ENCODE measurements around the gene TCP11X1. TPM values are rescaled to one million over a fixed set of nuclear protein-coding genes. Genes with fewer than 3 reads are reported as not detected.
"Not testable (repeated sequence)": the region's sequence is repeated elsewhere in the genome, so short reads cannot be mapped to it uniquely, and the experiment has no call there.

Gene TCP11X1
- total RNA-seq: not detected

- H3K36me3 ChIP-seq (ENCODE audit: control insufficient read depth in 3 of 3, insufficient read depth in 3 of 3, low read length in 3 of 3); H3K27me3 ChIP-seq (ENCODE audit: control insufficient read depth in 3 of 3, insufficient read depth in 3 of 3, low read length in 3 of 3); H3K4me1 ChIP-seq (ENCODE audit: control insufficient read depth in 3 of 3, insufficient read depth in 3 of 3, low read length in 3 of 3); H3K4me3 ChIP-seq (ENCODE audit: low read length in 3 of 3); H3K9me3 ChIP-seq (ENCODE audit: control insufficient read depth in 3 of 3, low read length in 3 of 3); H3K9ac ChIP-seq (ENCODE audit: low read depth in 1 of 3, low read length in 3 of 3); H3K27ac ChIP-seq (ENCODE audit: low read depth, low read length): not testable (repeated sequence)
These were observed at the start of gene TCP11X1 for GRCh38 chrX:102214986-102215385. TCP11X1 (plus strand) TSS chrX:102215301.

- Histone ChIP-seq H3K4me3 (ENCODE audit: low read length in 3 of 3) (no peak overlapping the region), H3K27me3 (ENCODE audit: control insufficient read depth in 3 of 3, insufficient read depth in 3 of 3, low read length in 3 of 3) (no peaks in the 10 kb centered on the region), H3K27ac (ENCODE audit: low read depth, low read length) (no peak overlapping the region), H3K36me3 (ENCODE audit: control insufficient read depth in 3 of 3, insufficient read depth in 3 of 3, low read length in 3 of 3) (no peaks in the 10 kb centered on the region), H3K9me3 (ENCODE audit: control insufficient read depth in 3 of 3, low read length in 3 of 3) (no peaks in the 10 kb centered on the region), H3K4me1 (ENCODE audit: control insufficient read depth in 3 of 3, insufficient read depth in 3 of 3, low read length in 3 of 3) (no peaks in the 10 kb centered on the region), H3K9ac (ENCODE audit: low read depth in 1 of 3, low read length in 3 of 3) (no peak overlapping the region)
These were observed 29.0 kb upstream of the TCP11X1 start for GRCh38 chrX:102185967-102186720.

- not testable (repeated sequence) for H3K4me1 ChIP-seq (ENCODE audit: control insufficient read depth in 3 of 3, insufficient read depth in 3 of 3, low read length in 3 of 3); H3K4me3 ChIP-seq (ENCODE audit: low read length in 3 of 3); H3K36me3 ChIP-seq (ENCODE audit: control insufficient read depth in 3 of 3, insufficient read depth in 3 of 3, low read length in 3 of 3); H3K27me3 ChIP-seq (ENCODE audit: control insufficient read depth in 3 of 3, insufficient read depth in 3 of 3, low read length in 3 of 3); H3K9me3 ChIP-seq (ENCODE audit: control insufficient read depth in 3 of 3, low read length in 3 of 3); H3K9ac ChIP-seq (ENCODE audit: low read depth in 1 of 3, low read length in 3 of 3); H3K27ac ChIP-seq (ENCODE audit: low read depth, low read length)
These were observed 7.2 kb upstream of the TCP11X1 start for GRCh38 chrX:102207940-102208339.

GRCh38 chrX:102216497-102216896 is 1.4 kb downstream of the TCP11X1 start:
- not testable (repeated sequence) for H3K4me1 ChIP-seq (ENCODE audit: control insufficient read depth in 3 of 3, insufficient read depth in 3 of 3, low read length in 3 of 3); H3K27ac ChIP-seq (ENCODE audit: low read depth, low read length); H3K9ac ChIP-seq (ENCODE audit: low read depth in 1 of 3, low read length in 3 of 3); H3K9me3 ChIP-seq (ENCODE audit: control insufficient read depth in 3 of 3, low read length in 3 of 3); H3K36me3 ChIP-seq (ENCODE audit: control insufficient read depth in 3 of 3, insufficient read depth in 3 of 3, low read length in 3 of 3); H3K4me3 ChIP-seq (ENCODE audit: low read length in 3 of 3); H3K27me3 ChIP-seq (ENCODE audit: control insufficient read depth in 3 of 3, insufficient read depth in 3 of 3, low read length in 3 of 3)

- H3K4me1 ChIP-seq (ENCODE audit: control insufficient read depth in 3 of 3, insufficient read depth in 3 of 3, low read length in 3 of 3); H3K27me3 ChIP-seq (ENCODE audit: control insufficient read depth in 3 of 3, insufficient read depth in 3 of 3, low read length in 3 of 3); H3K9me3 ChIP-seq (ENCODE audit: control insufficient read depth in 3 of 3, low read length in 3 of 3); H3K36me3 ChIP-seq (ENCODE audit: control insufficient read depth in 3 of 3, insufficient read depth in 3 of 3, low read length in 3 of 3); H3K4me3 ChIP-seq (ENCODE audit: low read length in 3 of 3); H3K27ac ChIP-seq (ENCODE audit: low read depth, low read length); H3K9ac ChIP-seq (ENCODE audit: low read depth in 1 of 3, low read length in 3 of 3): not testable (repeated sequence)
These were observed 20.6 kb downstream of the TCP11X1 start for GRCh38 chrX:102235678-102236077.

- H3K27me3 ChIP-seq (ENCODE audit: control insufficient read depth in 3 of 3, insufficient read depth in 3 of 3, low read length in 3 of 3); H3K27ac ChIP-seq (ENCODE audit: low read depth, low read length); H3K36me3 ChIP-seq (ENCODE audit: control insufficient read depth in 3 of 3, insufficient read depth in 3 of 3, low read length in 3 of 3); H3K9me3 ChIP-seq (ENCODE audit: control insufficient read depth in 3 of 3, low read length in 3 of 3); H3K9ac ChIP-seq (ENCODE audit: low read depth in 1 of 3, low read length in 3 of 3); H3K4me3 ChIP-seq (ENCODE audit: low read length in 3 of 3); H3K4me1 ChIP-seq (ENCODE audit: control insufficient read depth in 3 of 3, insufficient read depth in 3 of 3, low read length in 3 of 3): not testable (repeated sequence)
These were observed 25.2 kb downstream of the TCP11X1 start for GRCh38 chrX:102240265-102240664.

- not testable (repeated sequence) for H3K27ac ChIP-seq (ENCODE audit: low read depth, low read length); H3K36me3 ChIP-seq (ENCODE audit: control insufficient read depth in 3 of 3, insufficient read depth in 3 of 3, low read length in 3 of 3); H3K9ac ChIP-seq (ENCODE audit: low read depth in 1 of 3, low read length in 3 of 3); H3K4me3 ChIP-seq (ENCODE audit: low read length in 3 of 3); H3K4me1 ChIP-seq (ENCODE audit: control insufficient read depth in 3 of 3, insufficient read depth in 3 of 3, low read length in 3 of 3); H3K9me3 ChIP-seq (ENCODE audit: control insufficient read depth in 3 of 3, low read length in 3 of 3); H3K27me3 ChIP-seq (ENCODE audit: control insufficient read depth in 3 of 3, insufficient read depth in 3 of 3, low read length in 3 of 3)
These were observed 31.8 kb downstream of the TCP11X1 start, which contains the start of gene NXF2 for GRCh38 chrX:102246893-102247292. NXF2 (plus strand) TSS chrX:102247167; CDS start chrX:102307079, 59,912 bp downstream.

GRCh38 chrX:102272231-102272630 is 57.1 kb downstream of the TCP11X1 start:
- H3K9ac ChIP-seq (ENCODE audit: low read depth in 1 of 3, low read length in 3 of 3); H3K36me3 ChIP-seq (ENCODE audit: control insufficient read depth in 3 of 3, insufficient read depth in 3 of 3, low read length in 3 of 3); H3K9me3 ChIP-seq (ENCODE audit: control insufficient read depth in 3 of 3, low read length in 3 of 3); H3K27ac ChIP-seq (ENCODE audit: low read depth, low read length); H3K4me1 ChIP-seq (ENCODE audit: control insufficient read depth in 3 of 3, insufficient read depth in 3 of 3, low read length in 3 of 3); H3K27me3 ChIP-seq (ENCODE audit: control insufficient read depth in 3 of 3, insufficient read depth in 3 of 3, low read length in 3 of 3); H3K4me3 ChIP-seq (ENCODE audit: low read length in 3 of 3): not testable (repeated sequence)

Other genes with a start within 250 kb of the TCP11X1 start
- gene TCEAL2, start 89.6 kb upstream of the TCP11X1 start, total RNA-seq: not detected
- gene TCEAL6, start 72.8 kb upstream of the TCP11X1 start, total RNA-seq: not detected
- 0.52 TPM for gene BEX5, start 59.3 kb upstream of the TCP11X1 start, total RNA-seq
- not detected for gene NXF2, start 31.9 kb downstream of the TCP11X1 start, total RNA-seq
- not detected for gene NXF2B, start 224.7 kb downstream of the TCP11X1 start, total RNA-seq

Measured in skeletal muscle tissue (tissue), 4 donors.